SK-N-SH (cell line): ENCODE data around the gene SLC35F4. TPM values are rescaled to one million over a fixed set of nuclear protein-coding genes. Genes with fewer than 3 reads are reported as not detected.

Source experiments
- CTCF ChIA-PET: fragments of 300-600, 350-600 bp; formaldehyde crosslinking; extraction: SDS; loops from one replicate; lab custom pipeline; 2021; lab: Yijun Ruan, JAX
- POLR2A ChIA-PET: fragments of 350-600 bp; sonication (Branson Sonifier 250); formaldehyde crosslinking; extraction: SDS; loops from one replicate; lab custom pipeline; 2020; ENCODE audit warnings: antibody characterized with exemption, inconsistent platforms; lab: Yijun Ruan, JAX
- DNase-seq: peaks from one replicate; pipeline ENCODE4 v3.0.0; 2012
- H2AFZ ChIP-seq: fragments of 200-600 bp; sonication (generic); 2 replicates; pipeline ENCODE4 v1.8.1; 2016; ENCODE audit warnings: antibody characterized with exemption, mild to moderate bottlenecking, low read depth
- H3F3A ChIP-seq: fragments of 200-600 bp; sonication (generic); replicated peaks from 2 replicates; pipeline ENCODE3; 2016; ENCODE audit warnings: antibody characterized with exemption, mild to moderate bottlenecking; ENCODE audit not compliant: insufficient read depth
- H3K27ac ChIP-seq, 2 experiments: fragments of 200-500 bp in 1 of 2; fragments of 200-600 bp in 1 of 2; sonication (Bioruptor generic) in 1 of 2; sonication (generic), shearing (Covaris generic) in 1 of 2; 2 replicates each; pipeline versions ENCODE4 v1.5.1 to v1.6.1; 2014 to 2016; ENCODE audit warnings: low read depth in 2 of 2, inconsistent platforms in 1 of 2, low read length in 1 of 2, mild to moderate bottlenecking in 1 of 2, mixed read lengths in 1 of 2
- H3K27me3 ChIP-seq: fragments of 200-600 bp; sonication (generic), shearing (Covaris generic); 2 replicates; pipeline ENCODE4 v1.6.1; 2016; ENCODE audit warnings: mixed run types; ENCODE audit not compliant: insufficient read depth
- H3K36me3 ChIP-seq, 2 experiments: fragments of 200-500 bp in 1 of 2; fragments of 200-600 bp in 1 of 2; sonication (Bioruptor generic) in 1 of 2; sonication (generic) in 1 of 2; replicated peaks in 1 of 2; 2 replicates each; pipeline versions ENCODE3 to v1.5.1; 2014 to 2016; ENCODE audit warnings: low read length in 1 of 2, mild to moderate bottlenecking in 1 of 2; ENCODE audit not compliant: insufficient read depth in 2 of 2, control insufficient read depth in 1 of 2
- H3K4me1 ChIP-seq, 2 experiments: fragments of 200-500 bp in 1 of 2; fragments of 200-600 bp in 1 of 2; sonication (Bioruptor generic) in 1 of 2; sonication (generic), shearing (Covaris generic) in 1 of 2; 2 replicates each; pipeline versions ENCODE4 v1.5.1 to v1.6.1; 2014 to 2016; ENCODE audit warnings: low read depth in 1 of 2, low read length in 1 of 2, mixed run types in 1 of 2; ENCODE audit not compliant: insufficient read depth in 2 of 2, control insufficient read depth in 1 of 2
- H3K4me2 ChIP-seq: fragments of 200-600 bp; sonication (generic), shearing (Covaris generic); 2 replicates; pipeline ENCODE4 v1.6.1; 2017; ENCODE audit warnings: mixed run types
- H3K4me3 ChIP-seq, 2 experiments: fragments of 200-500 bp in 1 of 2; fragments of 200-600 bp in 1 of 2; sonication (Bioruptor generic) in 1 of 2; sonication (generic), shearing (Covaris generic) in 1 of 2; 2 replicates each; pipeline versions ENCODE4 v1.5.1 to v1.8.1; 2014 to 2016; ENCODE audit warnings: low read depth in 2 of 2, inconsistent platforms in 1 of 2, low read length in 1 of 2, mild to moderate bottlenecking in 1 of 2, mixed read lengths in 1 of 2, moderate library complexity in 1 of 2
- H3K79me2 ChIP-seq: fragments of 200-600 bp; sonication (generic); 2 replicates; pipeline ENCODE4 v1.8.1; 2017; ENCODE audit warnings: mild to moderate bottlenecking; ENCODE audit not compliant: insufficient read depth
- H3K9ac ChIP-seq: fragments of 200-600 bp; sonication (generic); 2 replicates; pipeline ENCODE4 v1.6.1; 2017; ENCODE audit warnings: mixed run types
- H3K9me2 ChIP-seq: fragments of 200-600 bp; sonication (generic); 2 replicates; pipeline ENCODE4 v1.6.1; 2017; ENCODE audit warnings: mixed run types
- H3K9me3 ChIP-seq: fragments of 200-600 bp; sonication (generic); 2 replicates; pipeline ENCODE4 v1.6.1; 2017; ENCODE audit warnings: mixed run types, mild to moderate bottlenecking, moderate library complexity
- H4K20me1 ChIP-seq: fragments of 200-600 bp; sonication (generic); 2 replicates; pipeline ENCODE4 v1.6.1; 2017; ENCODE audit warnings: mild to moderate bottlenecking, mixed run types; ENCODE audit not compliant: insufficient read depth
- CHD2 ChIP-seq: fragments of 150-350 bp; IDR thresholded peaks from 2 replicates; pipeline ENCODE4 v1.6.1; 2018; ENCODE audit warnings: low read length; ENCODE audit not compliant: partially characterized antibody
- EZH2phosphoT487 ChIP-seq: fragments of 200-600 bp; sonication (generic); IDR thresholded peaks from 2 replicates; pipeline ENCODE4 v1.6.1; 2017; ENCODE audit warnings: low read depth, mixed run types, mild to moderate bottlenecking, antibody characterized with exemption, moderate library complexity, borderline replicate concordance
- FOXJ3 ChIP-seq: sonication (generic); formaldehyde crosslinking; IDR thresholded peaks from 2 replicates; pipeline ENCODE4 v1.5.1; 2020; ENCODE audit warnings: mild to moderate bottlenecking, missing genetic modification reagents
- FOXM1 ChIP-seq: IDR thresholded peaks from 2 replicates; pipeline ENCODE4 v1.4.0; 2012; ENCODE audit warnings: low read depth, mild to moderate bottlenecking
- MEF2A ChIP-seq: IDR thresholded peaks from 2 replicates; pipeline ENCODE4 v1.4.0; 2012; ENCODE audit warnings: low read depth, borderline replicate concordance
- NRF1 ChIP-seq: IDR thresholded peaks from 2 replicates; pipeline ENCODE4 v1.6.1; 2012; ENCODE audit warnings: low read depth, mild to moderate bottlenecking, low read length
- RAD21 ChIP-seq: IDR thresholded peaks from 2 replicates; pipeline ENCODE4 v1.6.1; 2012; ENCODE audit warnings: mild to moderate bottlenecking, low read length
- RCOR1 ChIP-seq: fragments of 150-350 bp; IDR thresholded peaks from 2 replicates; pipeline ENCODE4 v1.6.1; 2017; ENCODE audit warnings: antibody characterized with exemption, low read length
- RFX5 ChIP-seq: IDR thresholded peaks from 2 replicates; pipeline ENCODE4 v1.6.1; 2012; ENCODE audit warnings: mild to moderate bottlenecking, improper control_type of control experiment, low read length
- RXRA ChIP-seq: IDR thresholded peaks from 2 replicates; pipeline ENCODE4 v1.4.0; 2012; ENCODE audit warnings: low read depth, mild to moderate bottlenecking, borderline replicate concordance
- SIN3A ChIP-seq: IDR thresholded peaks from 2 replicates; pipeline ENCODE4 v1.6.1; 2012; ENCODE audit warnings: low read depth, mild to moderate bottlenecking, low read length, moderate library complexity, borderline replicate concordance
- SMC3 ChIP-seq: IDR thresholded peaks from 2 replicates; pipeline ENCODE4 v1.6.1; 2012; ENCODE audit warnings: low read depth, low read length, improper control_type of control experiment
- TAF1 ChIP-seq: IDR thresholded peaks from 2 replicates; pipeline ENCODE4 v1.6.1; 2012; ENCODE audit warnings: low read depth, mild to moderate bottlenecking, low read length, moderate library complexity, borderline replicate concordance
- TCF12 ChIP-seq: IDR thresholded peaks from 2 replicates; pipeline ENCODE4 v1.4.0; 2012
- TEAD4 ChIP-seq: IDR thresholded peaks from 2 replicates; pipeline ENCODE4 v1.4.0; 2012; ENCODE audit warnings: mild to moderate bottlenecking, borderline replicate concordance; ENCODE audit not compliant: insufficient read depth
- YY1 ChIP-seq: IDR thresholded peaks from 2 replicates; pipeline ENCODE4 v1.4.0; 2012; ENCODE audit warnings: low read depth, mild to moderate bottlenecking
- WGBS: methylation state at CpG from one replicate; pipeline ENCODE4 v1.1.6; 2017; ENCODE audit warnings: low lambda C conversion rate; 5-methylcytosine and 5-hydroxymethylcytosine counted together
- polyA plus RNA-seq, 3 experiments: library from polyadenylated mRNA; depleted of rRNA; stranded (reverse); fragments of >200 nt; gene quantifications; 2 replicates each; pipeline ENCODE4 v1.2.3, GENCODE V29; 2012
- TF ChIP-seq, protein P1 (sequence below): IDR thresholded peaks from 2 replicates; pipeline ENCODE4 v1.6.1; 2012; ENCODE audit warnings: mild to moderate bottlenecking, low read depth, low read length, moderate library complexity
- TF ChIP-seq, protein P2 (sequence below): IDR thresholded peaks from 2 replicates; pipeline ENCODE4 v1.4.0; 2012; ENCODE audit warnings: low read depth
- TF ChIP-seq, protein P3 (sequence below): IDR thresholded peaks from 2 replicates; pipeline ENCODE4 v1.4.0; 2012; ENCODE audit warnings: low read depth, borderline replicate concordance

The SLC35F4 gene
- polyA plus RNA-seq, 1 of the 3 experiments (the other 2 are of a cell fraction): not detected

DNA sequence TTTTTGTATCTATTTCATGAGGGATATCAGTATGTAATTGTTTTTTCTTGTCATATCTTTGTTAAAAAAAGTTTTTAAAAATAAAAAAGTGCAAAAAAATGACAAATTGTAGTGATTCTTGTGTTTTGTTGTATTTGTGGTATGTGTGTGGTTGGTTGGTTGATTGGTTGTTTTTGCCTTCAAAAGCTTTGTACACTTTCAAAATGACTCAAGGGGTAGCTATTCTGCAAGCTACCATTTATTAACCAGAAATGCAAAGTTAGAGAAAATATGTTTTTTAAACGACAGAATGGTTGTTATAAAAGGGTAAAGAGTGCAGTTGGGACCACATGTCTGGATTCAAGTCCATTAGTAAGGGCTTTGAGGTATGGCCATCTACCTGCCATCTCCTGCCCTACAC lies 119.3 kb downstream of the SLC35F4 start:
- POLR2A ChIA-PET: no interaction called here

More for the DNA sequence above, 119.3 kb downstream of the SLC35F4 start:
- H3F3A ChIP-seq: no peaks in the 10 kb centered on the region
- CTCF ChIA-PET: no interaction called here
- no peaks in the 10 kb centered on the region for H4K20me1 ChIP-seq
- H3K9ac ChIP-seq: no peak overlapping the region
- H3K79me2 ChIP-seq: no peaks in the 10 kb centered on the region
- H3K36me3 ChIP-seq: no peaks in the 10 kb centered on the region
- WGBS: 0% methylated on average over 1 of the region's 1 CpG
- H3K4me2 ChIP-seq: no peak overlapping the region
- no peak for DNase-seq
- no peaks in the 10 kb centered on the region for H3K27me3 ChIP-seq
- H3K9me2 ChIP-seq: no peaks in the 10 kb centered on the region
- H3K27ac ChIP-seq: no peak overlapping the region
- H2AFZ ChIP-seq: no peak overlapping the region
- no peaks in the 10 kb centered on the region for H3K4me1 ChIP-seq
- no peak overlapping the region for H3K4me3 ChIP-seq
- TF ChIP-seq RFX5: no peak
- no peak for TF ChIP-seq NRF1
- no peak for TF ChIP-seq TCF12
- TF ChIP-seq FOXM1: no peak
- no peak for TF ChIP-seq RXRA
- TF ChIP-seq SIN3A: no peak
- TF ChIP-seq RAD21: no peak
- TF ChIP-seq TEAD4: no peak
- no peak for TF ChIP-seq TAF1
- TF ChIP-seq CHD2: no peak
- TF ChIP-seq YY1: no peak
- TF ChIP-seq, protein P1, sequence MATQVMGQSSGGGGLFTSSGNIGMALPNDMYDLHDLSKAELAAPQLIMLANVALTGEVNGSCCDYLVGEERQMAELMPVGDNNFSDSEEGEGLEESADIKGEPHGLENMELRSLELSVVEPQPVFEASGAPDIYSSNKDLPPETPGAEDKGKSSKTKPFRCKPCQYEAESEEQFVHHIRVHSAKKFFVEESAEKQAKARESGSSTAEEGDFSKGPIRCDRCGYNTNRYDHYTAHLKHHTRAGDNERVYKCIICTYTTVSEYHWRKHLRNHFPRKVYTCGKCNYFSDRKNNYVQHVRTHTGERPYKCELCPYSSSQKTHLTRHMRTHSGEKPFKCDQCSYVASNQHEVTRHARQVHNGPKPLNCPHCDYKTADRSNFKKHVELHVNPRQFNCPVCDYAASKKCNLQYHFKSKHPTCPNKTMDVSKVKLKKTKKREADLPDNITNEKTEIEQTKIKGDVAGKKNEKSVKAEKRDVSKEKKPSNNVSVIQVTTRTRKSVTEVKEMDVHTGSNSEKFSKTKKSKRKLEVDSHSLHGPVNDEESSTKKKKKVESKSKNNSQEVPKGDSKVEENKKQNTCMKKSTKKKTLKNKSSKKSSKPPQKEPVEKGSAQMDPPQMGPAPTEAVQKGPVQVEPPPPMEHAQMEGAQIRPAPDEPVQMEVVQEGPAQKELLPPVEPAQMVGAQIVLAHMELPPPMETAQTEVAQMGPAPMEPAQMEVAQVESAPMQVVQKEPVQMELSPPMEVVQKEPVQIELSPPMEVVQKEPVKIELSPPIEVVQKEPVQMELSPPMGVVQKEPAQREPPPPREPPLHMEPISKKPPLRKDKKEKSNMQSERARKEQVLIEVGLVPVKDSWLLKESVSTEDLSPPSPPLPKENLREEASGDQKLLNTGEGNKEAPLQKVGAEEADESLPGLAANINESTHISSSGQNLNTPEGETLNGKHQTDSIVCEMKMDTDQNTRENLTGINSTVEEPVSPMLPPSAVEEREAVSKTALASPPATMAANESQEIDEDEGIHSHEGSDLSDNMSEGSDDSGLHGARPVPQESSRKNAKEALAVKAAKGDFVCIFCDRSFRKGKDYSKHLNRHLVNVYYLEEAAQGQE: no peak
- no peak for TF ChIP-seq FOXJ3 (CRISPR knock-in tag)
- TF ChIP-seq EZH2phosphoT487: no peak
- no peak for TF ChIP-seq MEF2A
- no peak for TF ChIP-seq RCOR1
- TF ChIP-seq, protein P2, sequence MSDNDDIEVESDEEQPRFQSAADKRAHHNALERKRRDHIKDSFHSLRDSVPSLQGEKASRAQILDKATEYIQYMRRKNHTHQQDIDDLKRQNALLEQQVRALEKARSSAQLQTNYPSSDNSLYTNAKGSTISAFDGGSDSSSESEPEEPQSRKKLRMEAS: no peak
- TF ChIP-seq SMC3: no peak
- TF ChIP-seq, protein P3, sequence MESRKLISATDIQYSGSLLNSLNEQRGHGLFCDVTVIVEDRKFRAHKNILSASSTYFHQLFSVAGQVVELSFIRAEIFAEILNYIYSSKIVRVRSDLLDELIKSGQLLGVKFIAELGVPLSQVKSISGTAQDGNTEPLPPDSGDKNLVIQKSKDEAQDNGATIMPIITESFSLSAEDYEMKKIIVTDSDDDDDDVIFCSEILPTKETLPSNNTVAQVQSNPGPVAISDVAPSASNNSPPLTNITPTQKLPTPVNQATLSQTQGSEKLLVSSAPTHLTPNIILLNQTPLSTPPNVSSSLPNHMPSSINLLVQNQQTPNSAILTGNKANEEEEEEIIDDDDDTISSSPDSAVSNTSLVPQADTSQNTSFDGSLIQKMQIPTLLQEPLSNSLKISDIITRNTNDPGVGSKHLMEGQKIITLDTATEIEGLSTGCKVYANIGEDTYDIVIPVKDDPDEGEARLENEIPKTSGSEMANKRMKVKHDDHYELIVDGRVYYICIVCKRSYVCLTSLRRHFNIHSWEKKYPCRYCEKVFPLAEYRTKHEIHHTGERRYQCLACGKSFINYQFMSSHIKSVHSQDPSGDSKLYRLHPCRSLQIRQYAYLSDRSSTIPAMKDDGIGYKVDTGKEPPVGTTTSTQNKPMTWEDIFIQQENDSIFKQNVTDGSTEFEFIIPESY: no peak
- no peaks in the 10 kb centered on the region for H3K9me3 ChIP-seq
